HG02884 (cell line): ENCODE results near the gene ARID1B.

Experiments
- ATAC-seq: cut with Tn5 transposase; IDR thresholded peaks from one replicate; pipeline ENCODE4 v1.9.1; 2021; ENCODE audit warnings: mild to moderate bottlenecking, moderate library complexity; ENCODE audit not compliant: unreplicated experiment

The ARID1B gene

DNA sequence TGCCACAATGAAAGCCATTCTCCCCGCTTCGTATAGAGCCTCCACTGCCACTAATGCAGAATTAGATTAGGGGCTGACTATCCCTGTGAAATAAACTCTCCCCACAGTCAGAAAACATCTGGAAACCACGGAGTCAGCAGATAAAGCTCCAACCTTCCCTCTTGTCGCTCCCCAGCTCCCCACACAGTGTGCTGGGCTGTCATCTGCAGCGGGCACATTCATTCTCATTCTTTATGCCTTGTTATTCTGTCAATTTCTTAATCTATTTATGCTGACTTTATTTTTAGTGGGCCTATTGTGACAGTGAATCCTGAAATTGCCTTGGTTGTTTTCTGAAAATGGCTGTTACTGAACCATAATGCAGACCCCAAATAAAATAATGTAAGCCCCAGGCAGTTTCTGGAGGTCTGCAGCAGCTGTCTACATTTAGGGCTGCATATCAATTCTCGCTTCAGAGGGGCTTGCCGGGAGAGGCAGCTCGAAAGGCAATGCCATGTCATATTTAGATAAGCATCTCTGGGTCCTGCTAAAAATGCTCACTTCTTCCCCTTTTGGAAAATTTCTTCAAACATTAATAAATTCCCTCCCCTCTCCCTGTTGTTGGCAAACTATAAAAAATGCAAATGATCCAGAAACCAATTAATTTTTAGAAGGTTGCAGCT lies 474.5 kb downstream of the ARID1B start:
- no peak for ATAC-seq

DNA sequence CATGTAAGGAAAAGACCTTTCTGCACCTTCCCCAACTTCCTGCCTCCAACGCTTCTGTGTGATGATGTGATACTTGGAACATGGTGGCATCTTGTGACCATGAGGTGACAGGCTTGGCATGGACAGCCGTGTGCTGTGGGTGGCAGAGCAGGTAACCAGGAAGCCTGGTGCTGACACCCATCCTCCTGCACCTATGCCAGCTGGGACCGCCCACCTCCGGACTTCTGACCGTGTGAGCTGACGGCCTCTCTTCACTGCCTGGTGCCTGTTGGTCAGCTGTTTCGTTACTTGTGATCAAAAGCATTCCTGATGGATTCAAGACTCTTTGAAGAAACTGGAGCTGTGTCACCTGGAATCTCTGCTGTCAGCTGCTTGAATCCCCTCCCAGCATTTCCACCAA lies 475.8 kb downstream of the ARID1B start:
- ATAC-seq, result no peak

- no peak for ATAC-seq
Measured at GRCh38 chr6:157253699-157254098, 476.5 kb downstream of the ARID1B start.

DNA sequence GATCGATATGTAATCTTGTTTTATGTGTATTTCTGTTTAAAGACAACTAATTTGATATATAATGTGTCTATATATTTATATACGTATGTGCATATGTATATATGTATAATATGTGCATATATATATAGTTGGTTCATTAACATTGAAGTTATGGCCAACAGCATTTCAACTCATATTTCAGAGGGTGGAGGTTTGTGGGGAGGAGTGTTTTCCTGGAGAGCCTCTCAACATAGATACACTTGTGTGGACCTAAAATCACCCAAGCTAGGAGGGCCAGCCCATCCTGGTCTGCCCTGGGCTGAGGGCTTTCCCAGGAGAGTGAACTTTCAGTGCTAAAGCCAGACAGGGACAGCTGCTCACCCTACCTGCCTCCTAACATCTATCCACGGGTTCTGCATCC lies 477.4 kb downstream of the ARID1B start:
- ATAC-seq, result no peak

GRCh38 chr6:157255079-157255478 lies 477.9 kb downstream of the ARID1B start:
- no peak for ATAC-seq

- ATAC-seq, result no peak
Measured at GRCh38 chr6:157258878-157259277, 481.7 kb downstream of the ARID1B start.

- no peak for ATAC-seq
Measured at GRCh38 chr6:157259443-157259842, 482.3 kb downstream of the ARID1B start.
